Parathyroid adenoma (tissue), 2 donors: ENCODE measurements around the gene USO1.

Experiments used
- H2AFZ ChIP-seq: fragments of 300-600 bp; sonication (generic); one replicate; pipeline ENCODE4 v1.7.0; 2017; ENCODE audit warnings: antibody characterized with exemption, mild to moderate bottlenecking
- H3K27ac ChIP-seq: fragments of 300-600 bp; sonication (generic); one replicate; pipeline ENCODE4 v1.7.0; 2017
- H3K27me3 ChIP-seq: fragments of 300-600 bp; sonication (generic); one replicate; pipeline ENCODE4 v1.7.0; 2017; ENCODE audit warnings: low read length; ENCODE audit not compliant: control insufficient read depth, insufficient read depth
- H3K36me3 ChIP-seq: fragments of 300-600 bp; sonication (generic); one replicate; pipeline ENCODE4 v1.7.0; 2017; ENCODE audit warnings: low read length; ENCODE audit not compliant: control insufficient read depth, insufficient read depth
- H3K4me1 ChIP-seq: fragments of 300-600 bp; sonication (generic); one replicate; pipeline ENCODE4 v1.7.0; 2017; ENCODE audit warnings: control low read depth
- H3K4me2 ChIP-seq: fragments of 300-600 bp; sonication (generic); one replicate; pipeline ENCODE4 v1.7.0; 2017; ENCODE audit warnings: low read length
- H3K4me3 ChIP-seq: fragments of 300-600 bp; sonication (generic); one replicate; pipeline ENCODE4 v1.7.0; 2017; ENCODE audit warnings: low read depth, low read length
- H3K79me2 ChIP-seq: fragments of 300-600 bp; sonication (generic); one replicate; pipeline ENCODE4 v1.7.0; 2017; ENCODE audit warnings: control low read depth
- H3K9ac ChIP-seq: fragments of 300-600 bp; sonication (generic); one replicate; pipeline ENCODE4 v1.7.0; 2017; ENCODE audit warnings: mild to moderate bottlenecking
- H3K9me3 ChIP-seq: fragments of 300-600 bp; sonication (generic); one replicate; pipeline ENCODE4 v1.7.0; 2017; ENCODE audit warnings: low read length; ENCODE audit not compliant: control insufficient read depth
- TF ChIP-seq, protein P1 (sequence below): fragments of 300-600 bp; sonication (generic); IDR thresholded peaks from one replicate; pipeline ENCODE4 v1.7.0; 2017; ENCODE audit warnings: antibody characterized with exemption, mild to moderate bottlenecking
- donor health status: primary hyperparathyroidism.

USO1 gene

DNA sequence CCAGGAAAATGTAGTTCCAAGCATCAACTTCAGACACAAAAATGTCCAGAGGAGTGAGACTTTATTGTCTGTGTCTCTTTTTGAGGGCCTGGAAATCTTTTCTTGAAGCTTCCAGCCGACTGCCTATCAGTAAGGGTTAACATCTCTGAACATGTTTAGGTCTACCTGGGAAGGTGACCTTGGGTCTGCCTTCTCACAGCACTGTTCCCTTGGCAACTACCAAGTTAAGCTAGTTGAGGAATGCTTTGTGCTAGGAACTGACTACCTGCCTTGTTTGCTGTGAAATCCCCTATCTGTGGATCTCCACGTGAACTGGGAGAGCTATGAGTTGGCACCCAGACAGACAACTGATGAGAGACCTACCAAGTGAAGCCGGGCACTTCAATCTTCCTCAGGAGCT, 96.3 kb downstream of the USO1 start:
- TF ChIP-seq, protein P1, sequence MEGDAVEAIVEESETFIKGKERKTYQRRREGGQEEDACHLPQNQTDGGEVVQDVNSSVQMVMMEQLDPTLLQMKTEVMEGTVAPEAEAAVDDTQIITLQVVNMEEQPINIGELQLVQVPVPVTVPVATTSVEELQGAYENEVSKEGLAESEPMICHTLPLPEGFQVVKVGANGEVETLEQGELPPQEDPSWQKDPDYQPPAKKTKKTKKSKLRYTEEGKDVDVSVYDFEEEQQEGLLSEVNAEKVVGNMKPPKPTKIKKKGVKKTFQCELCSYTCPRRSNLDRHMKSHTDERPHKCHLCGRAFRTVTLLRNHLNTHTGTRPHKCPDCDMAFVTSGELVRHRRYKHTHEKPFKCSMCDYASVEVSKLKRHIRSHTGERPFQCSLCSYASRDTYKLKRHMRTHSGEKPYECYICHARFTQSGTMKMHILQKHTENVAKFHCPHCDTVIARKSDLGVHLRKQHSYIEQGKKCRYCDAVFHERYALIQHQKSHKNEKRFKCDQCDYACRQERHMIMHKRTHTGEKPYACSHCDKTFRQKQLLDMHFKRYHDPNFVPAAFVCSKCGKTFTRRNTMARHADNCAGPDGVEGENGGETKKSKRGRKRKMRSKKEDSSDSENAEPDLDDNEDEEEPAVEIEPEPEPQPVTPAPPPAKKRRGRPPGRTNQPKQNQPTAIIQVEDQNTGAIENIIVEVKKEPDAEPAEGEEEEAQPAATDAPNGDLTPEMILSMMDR: no peak
- no peak overlapping the region for H3K27ac ChIP-seq

DNA sequence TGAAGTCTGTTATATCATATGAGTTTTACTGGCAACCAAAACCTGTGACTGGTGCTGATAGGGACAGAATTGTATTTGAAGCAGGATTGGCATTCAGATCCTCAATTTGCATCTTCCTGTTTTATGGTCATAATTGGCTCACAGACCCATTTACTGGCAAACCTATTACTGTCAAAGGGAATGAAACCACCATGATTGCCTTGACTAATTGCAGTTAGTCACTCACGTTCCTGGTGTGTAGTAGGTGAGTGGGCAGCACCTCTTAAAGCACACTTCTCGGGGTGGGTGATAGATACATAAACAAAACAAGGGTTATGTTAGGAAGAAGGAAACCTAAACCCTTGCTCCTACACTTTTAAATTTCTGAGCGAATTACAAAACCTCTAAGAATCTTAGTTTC, 96.8 kb downstream of the USO1 start:
- TF ChIP-seq, protein P1: no peak
- no peak overlapping the region for H3K4me2 ChIP-seq
- no peaks in the 10 kb centered on the region for H3K9me3 ChIP-seq
- no peak overlapping the region for H2AFZ ChIP-seq
- H3K9ac ChIP-seq: no peak overlapping the region
- no peaks in the 10 kb centered on the region for H3K36me3 ChIP-seq
- no peaks in the 10 kb centered on the region for H3K27me3 ChIP-seq
- H3K79me2 ChIP-seq: no peaks in the 10 kb centered on the region
- H3K27ac ChIP-seq: no peak overlapping the region
- H3K4me3 ChIP-seq: no peak overlapping the region
- no peaks in the 10 kb centered on the region for H3K4me1 ChIP-seq

More for the DNA sequence above, 96.3 kb downstream of the USO1 start:
- no peak overlapping the region for H2AFZ ChIP-seq
- H3K9ac ChIP-seq: no peak overlapping the region
- peak overlapping the region; percentile 37 for H3K4me2 ChIP-seq
- no peaks in the 10 kb centered on the region for H3K36me3 ChIP-seq
- no peaks in the 10 kb centered on the region for H3K9me3 ChIP-seq
- no peaks in the 10 kb centered on the region for H3K4me1 ChIP-seq
- no peaks in the 10 kb centered on the region for H3K27me3 ChIP-seq
- H3K79me2 ChIP-seq: no peaks in the 10 kb centered on the region
- H3K4me3 ChIP-seq: no peak overlapping the region

DNA sequence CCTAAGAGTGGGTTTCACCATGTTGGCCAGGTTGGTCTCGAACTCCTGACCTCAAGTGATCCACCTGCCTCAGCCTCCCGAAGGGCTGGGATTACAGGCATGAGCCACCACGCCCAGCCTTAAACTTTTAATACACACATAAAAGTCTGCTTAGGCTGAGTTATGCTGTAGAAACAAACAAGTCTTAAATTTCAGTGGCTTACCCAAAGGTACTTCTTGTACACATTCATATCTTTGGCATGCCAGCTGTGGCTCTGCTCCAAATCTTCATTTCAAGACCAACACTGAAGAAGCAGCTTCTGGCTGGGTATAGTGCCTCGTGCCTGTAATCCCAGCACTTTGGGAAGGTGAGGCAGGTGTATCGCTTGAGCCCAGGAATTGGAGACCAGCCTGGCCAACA, 97.6 kb downstream of the USO1 start:
- H3K36me3 ChIP-seq: no peaks in the 10 kb centered on the region
- H3K79me2 ChIP-seq: no peaks in the 10 kb centered on the region
- no peaks in the 10 kb centered on the region for H3K4me1 ChIP-seq
- H3K9me3 ChIP-seq: no peaks in the 10 kb centered on the region
- no peak overlapping the region for H2AFZ ChIP-seq
- no peak overlapping the region for H3K4me2 ChIP-seq
- TF ChIP-seq, protein P1: no peak
- no peak overlapping the region for H3K4me3 ChIP-seq
- H3K27ac ChIP-seq: no peak overlapping the region
- no peak overlapping the region for H3K9ac ChIP-seq
- no peaks in the 10 kb centered on the region for H3K27me3 ChIP-seq

DNA sequence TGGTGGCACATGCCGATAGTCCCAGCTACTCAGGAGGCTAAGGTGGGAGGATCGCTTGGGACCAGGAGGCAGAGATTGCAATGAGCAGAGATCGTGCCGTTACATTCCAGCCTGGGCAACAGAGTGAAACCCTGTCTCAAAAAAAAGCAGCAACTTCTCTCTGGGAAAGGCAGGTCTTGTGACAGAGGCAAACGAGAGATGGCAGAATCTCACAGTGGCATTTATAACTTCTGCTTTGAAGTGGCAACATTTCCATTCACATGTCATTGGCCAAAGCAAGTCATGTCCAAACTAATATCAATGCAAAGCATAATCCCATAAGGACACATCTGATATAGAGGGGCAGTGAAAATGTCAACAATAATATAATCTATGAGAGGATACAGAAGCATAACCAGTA, 98.0 kb downstream of the USO1 start:
- Histone ChIP-seq H3K9me3 (no peaks in the 10 kb centered on the region), H3K4me2 (no peak overlapping the region), H3K27ac (no peak overlapping the region), H3K27me3 (no peaks in the 10 kb centered on the region), H3K4me1 (no peaks in the 10 kb centered on the region), H3K9ac (no peak overlapping the region), H3K4me3 (no peak overlapping the region), H3K79me2 (no peaks in the 10 kb centered on the region), H3K36me3 (no peaks in the 10 kb centered on the region), H2AFZ (no peak overlapping the region)
- TF ChIP-seq, protein P1: no peak

DNA sequence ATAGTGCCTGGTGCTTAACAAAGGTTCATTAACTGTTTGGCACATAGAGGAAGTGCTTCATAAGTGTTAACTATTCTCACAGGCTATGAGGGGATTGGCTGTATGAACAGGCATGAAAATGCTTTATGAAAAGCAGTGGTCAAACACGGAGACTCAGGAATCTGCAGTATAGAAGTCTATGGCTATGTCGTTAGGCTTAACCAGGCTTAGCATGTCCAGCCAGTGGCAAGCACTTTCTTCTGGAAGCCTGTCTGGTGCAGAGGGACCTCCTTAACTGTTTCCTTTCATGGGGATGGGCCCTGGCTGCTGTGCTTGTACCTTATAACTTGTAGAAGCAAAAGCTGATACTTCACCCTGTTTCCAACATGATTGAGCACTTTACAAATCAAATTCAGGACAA, 99.4 kb downstream of the USO1 start:
- Histone ChIP-seq H3K9me3 (no peaks in the 10 kb centered on the region), H3K79me2 (no peaks in the 10 kb centered on the region), H3K4me2 (no peak overlapping the region), H3K27me3 (no peaks in the 10 kb centered on the region), H3K27ac (no peak overlapping the region), H3K4me1 (no peaks in the 10 kb centered on the region), H3K9ac (no peak overlapping the region), H3K4me3 (no peak overlapping the region), H2AFZ (no peak overlapping the region), H3K36me3 (no peaks in the 10 kb centered on the region)
- TF ChIP-seq, protein P1: no peak
